ENCODE data around the gene CAMTA1.

The CAMTA1 gene

GRCh38 chr1:7524341-7525337, 739.4 kb downstream of the CAMTA1 start:
- Histone ChIP-seq H3K27ac (ENCODE audit: insufficient read depth, low read depth, low read length, poor library complexity, severe bottlenecking) (no peak overlapping the region), H3K27me3 (ENCODE audit: control insufficient read depth, insufficient read depth, low read length, poor library complexity, severe bottlenecking) (no peaks in the 10 kb centered on the region), H3K9me3 (ENCODE audit: control insufficient read depth, low read length) (no peaks in the 10 kb centered on the region), H3K4me1 (ENCODE audit: control insufficient read depth, insufficient read depth, low read length) (peaks cover 4% of the 10 kb centered on the region), H3K4me3 (ENCODE audit: insufficient read depth, low read depth, low read length) (no peak overlapping the region), H3K36me3 (ENCODE audit: control insufficient read depth, insufficient read depth, low read length) (no peaks in the 10 kb centered on the region)
- WGBS, 2 experiments = 89 to 93% methylated on average over 16 of the region's 16 CpGs

GRCh38 chr1:7525338-7526063, 740.2 kb downstream of the CAMTA1 start:
- no peak overlapping the region for H3K27ac ChIP-seq (ENCODE audit: insufficient read depth, low read depth, low read length, poor library complexity, severe bottlenecking)
- no peaks in the 10 kb centered on the region for H3K36me3 ChIP-seq (ENCODE audit: control insufficient read depth, insufficient read depth, low read length)
- H3K27me3 ChIP-seq (ENCODE audit: control insufficient read depth, insufficient read depth, low read length, poor library complexity, severe bottlenecking) = no peaks in the 10 kb centered on the region
- peaks cover 4% of the 10 kb centered on the region for H3K4me1 ChIP-seq (ENCODE audit: control insufficient read depth, insufficient read depth, low read length)
- H3K4me3 ChIP-seq (ENCODE audit: insufficient read depth, low read depth, low read length) = no peak overlapping the region
- no peaks in the 10 kb centered on the region for H3K9me3 ChIP-seq (ENCODE audit: control insufficient read depth, low read length)
- 93 to 95% methylated on average over 10 to 11 of the region's 12 CpGs for WGBS, 2 experiments

GRCh38 chr1:7526196-7526866, 741.1 kb downstream of the CAMTA1 start:
- H3K27ac ChIP-seq (ENCODE audit: insufficient read depth, low read depth, low read length, poor library complexity, severe bottlenecking) = no peak overlapping the region
- WGBS, 2 experiments = 81 to 91% methylated on average over 10 of the region's 10 CpGs
- H3K4me3 ChIP-seq (ENCODE audit: insufficient read depth, low read depth, low read length) = no peak overlapping the region

GRCh38 chr1:7526867-7527732, 741.8 kb downstream of the CAMTA1 start:
- H3K36me3 ChIP-seq (ENCODE audit: control insufficient read depth, insufficient read depth, low read length) = no peaks in the 10 kb centered on the region
- WGBS, 2 experiments = 93 to 94% methylated on average over 12 of the region's 12 CpGs
- no peak overlapping the region for H3K4me3 ChIP-seq (ENCODE audit: insufficient read depth, low read depth, low read length)
- H3K27ac ChIP-seq (ENCODE audit: insufficient read depth, low read depth, low read length, poor library complexity, severe bottlenecking) = no peak overlapping the region
- peaks cover 4% of the 10 kb centered on the region for H3K4me1 ChIP-seq (ENCODE audit: control insufficient read depth, insufficient read depth, low read length)
- H3K9me3 ChIP-seq (ENCODE audit: control insufficient read depth, low read length) = no peaks in the 10 kb centered on the region
- H3K27me3 ChIP-seq (ENCODE audit: control insufficient read depth, insufficient read depth, low read length, poor library complexity, severe bottlenecking) = no peaks in the 10 kb centered on the region

More at GRCh38 chr1:7526196-7526866, 741.1 kb downstream of the CAMTA1 start:
- Histone ChIP-seq H3K4me1 (ENCODE audit: control insufficient read depth, insufficient read depth, low read length) (peaks cover 4% of the 10 kb centered on the region), H3K9me3 (ENCODE audit: control insufficient read depth, low read length) (no peaks in the 10 kb centered on the region), H3K27me3 (ENCODE audit: control insufficient read depth, insufficient read depth, low read length, poor library complexity, severe bottlenecking) (no peaks in the 10 kb centered on the region), H3K36me3 (ENCODE audit: control insufficient read depth, insufficient read depth, low read length) (no peaks in the 10 kb centered on the region)

GRCh38 chr1:7527733-7528045, 742.4 kb downstream of the CAMTA1 start:
- no peaks in the 10 kb centered on the region for H3K9me3 ChIP-seq (ENCODE audit: control insufficient read depth, low read length)
- no peak overlapping the region for H3K27ac ChIP-seq (ENCODE audit: insufficient read depth, low read depth, low read length, poor library complexity, severe bottlenecking)
- no peaks in the 10 kb centered on the region for H3K36me3 ChIP-seq (ENCODE audit: control insufficient read depth, insufficient read depth, low read length)
- WGBS, 2 experiments = 94 to 95% methylated on average over 7 of the region's 7 CpGs
- H3K27me3 ChIP-seq (ENCODE audit: control insufficient read depth, insufficient read depth, low read length, poor library complexity, severe bottlenecking) = no peaks in the 10 kb centered on the region
- peaks cover 4% of the 10 kb centered on the region for H3K4me1 ChIP-seq (ENCODE audit: control insufficient read depth, insufficient read depth, low read length)
- H3K4me3 ChIP-seq (ENCODE audit: insufficient read depth, low read depth, low read length) = no peak overlapping the region

GRCh38 chr1:7528386-7529198, 743.3 kb downstream of the CAMTA1 start:
- no peaks in the 10 kb centered on the region for H3K27me3 ChIP-seq (ENCODE audit: control insufficient read depth, insufficient read depth, low read length, poor library complexity, severe bottlenecking)
- no peaks in the 10 kb centered on the region for H3K36me3 ChIP-seq (ENCODE audit: control insufficient read depth, insufficient read depth, low read length)
- no peaks in the 10 kb centered on the region for H3K9me3 ChIP-seq (ENCODE audit: control insufficient read depth, low read length)
- 93% methylated on average over 6 of the region's 6 CpGs for WGBS, 2 experiments
- H3K4me1 ChIP-seq (ENCODE audit: control insufficient read depth, insufficient read depth, low read length) = peaks cover 4% of the 10 kb centered on the region
- no peak overlapping the region for H3K27ac ChIP-seq (ENCODE audit: insufficient read depth, low read depth, low read length, poor library complexity, severe bottlenecking)
- no peak overlapping the region for H3K4me3 ChIP-seq (ENCODE audit: insufficient read depth, low read depth, low read length)

GRCh38 chr1:7529917-7530316, 744.7 kb downstream of the CAMTA1 start:
- no peak overlapping the region for H3K27ac ChIP-seq (ENCODE audit: insufficient read depth, low read depth, low read length, poor library complexity, severe bottlenecking)
- peaks cover 11% of the 10 kb centered on the region for H3K4me1 ChIP-seq (ENCODE audit: control insufficient read depth, insufficient read depth, low read length)
- 86 to 87% methylated on average over 7 of the region's 7 CpGs for WGBS, 2 experiments
- H3K9me3 ChIP-seq (ENCODE audit: control insufficient read depth, low read length) = no peaks in the 10 kb centered on the region
- H3K36me3 ChIP-seq (ENCODE audit: control insufficient read depth, insufficient read depth, low read length) = no peaks in the 10 kb centered on the region
- no peak overlapping the region for H3K4me3 ChIP-seq (ENCODE audit: insufficient read depth, low read depth, low read length)
- H3K27me3 ChIP-seq (ENCODE audit: control insufficient read depth, insufficient read depth, low read length, poor library complexity, severe bottlenecking) = no peaks in the 10 kb centered on the region

GRCh38 chr1:7531562-7532340, 746.5 kb downstream of the CAMTA1 start:
- no peak overlapping the region for H3K4me3 ChIP-seq (ENCODE audit: insufficient read depth, low read depth, low read length)
- peaks cover 16% of the 10 kb centered on the region for H3K4me1 ChIP-seq (ENCODE audit: control insufficient read depth, insufficient read depth, low read length)
- no peaks in the 10 kb centered on the region for H3K27me3 ChIP-seq (ENCODE audit: control insufficient read depth, insufficient read depth, low read length, poor library complexity, severe bottlenecking)
- no peak overlapping the region for H3K27ac ChIP-seq (ENCODE audit: insufficient read depth, low read depth, low read length, poor library complexity, severe bottlenecking)
- 92 to 94% methylated on average over 18 of the region's 18 CpGs for WGBS, 2 experiments
- H3K36me3 ChIP-seq (ENCODE audit: control insufficient read depth, insufficient read depth, low read length) = no peaks in the 10 kb centered on the region
- no peaks in the 10 kb centered on the region for H3K9me3 ChIP-seq (ENCODE audit: control insufficient read depth, low read length)
